Measurements from ENCODE around the gene PRRT4. TPM values are rescaled to one million over a fixed set of nuclear protein-coding genes. Genes with fewer than 3 reads are reported as not detected.

The PRRT4 gene
- total RNA-seq, 1 donor from 2014 or later, result 3.1 TPM

GRCh38 chr7:128303643-128304042 is 57.8 kb downstream of the PRRT4 start:
- H3K4me1 Mint-ChIP-seq, result peaks cover 8% of the 10 kb centered on the region

GRCh38 chr7:128303133-128303532 is 58.4 kb downstream of the PRRT4 start:
- H3K27ac Mint-ChIP-seq (ENCODE audit: unreplicated experiment), result no peak overlapping the region
- peaks cover 9% of the 10 kb centered on the region for H3K4me1 Mint-ChIP-seq
- no peak for DNase-seq (ENCODE audit: low read depth, low spot score)
- no peak overlapping the region for H3K4me3 Mint-ChIP-seq
- no peak for TF ChIP-seq CTCF (conservative IDR thresholded peaks at IDR 0.05)
- H3K27me3 Mint-ChIP-seq (ENCODE audit: low read depth), result no peaks in the 10 kb centered on the region
- no peaks in the 10 kb centered on the region for H3K9me3 Mint-ChIP-seq
- peaks cover 5% of the 10 kb centered on the region for H3K36me3 Mint-ChIP-seq (ENCODE audit: low read depth)

More at GRCh38 chr7:128303643-128304042, 57.8 kb downstream of the PRRT4 start:
- no peak for TF ChIP-seq CTCF (conservative IDR thresholded peaks at IDR 0.05)
- Mint-ChIP-seq H3K9me3 (no peaks in the 10 kb centered on the region), H3K36me3 (ENCODE audit: low read depth) (peaks cover 3% of the 10 kb centered on the region), H3K27ac (ENCODE audit: unreplicated experiment) (no peak overlapping the region), H3K4me3 (no peak overlapping the region), H3K27me3 (ENCODE audit: low read depth) (no peaks in the 10 kb centered on the region)
- DNase-seq (ENCODE audit: low read depth, low spot score), result no peak

DNA sequence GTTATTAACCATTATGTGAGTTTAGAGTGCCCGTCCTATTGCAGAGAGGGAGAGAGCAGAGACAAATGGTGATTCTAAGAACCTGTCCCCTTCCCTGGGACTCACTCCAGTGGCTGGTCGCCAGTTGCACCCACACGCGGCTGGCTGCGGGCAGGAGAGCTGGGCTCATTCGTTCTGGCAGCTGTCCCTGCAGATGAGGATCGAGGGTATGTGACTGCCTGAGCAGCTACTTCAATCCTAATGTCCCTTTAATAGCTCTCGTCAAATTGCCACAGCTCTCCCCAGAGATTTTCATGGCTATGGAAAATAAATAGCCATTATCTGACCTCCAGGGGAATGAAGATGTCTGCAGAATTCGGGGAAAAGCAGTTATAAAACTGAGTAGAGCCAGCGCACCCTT is 59.4 kb downstream of the PRRT4 start:
- no peak for DNase-seq (ENCODE audit: low read depth, low spot score)
- Mint-ChIP-seq H3K4me1 (peaks cover 9% of the 10 kb centered on the region), H3K9me3 (no peaks in the 10 kb centered on the region), H3K4me3 (no peak overlapping the region), H3K27me3 (ENCODE audit: low read depth) (no peaks in the 10 kb centered on the region), H3K27ac (ENCODE audit: unreplicated experiment) (no peak overlapping the region), H3K36me3 (ENCODE audit: low read depth) (peaks cover 6% of the 10 kb centered on the region)
- TF ChIP-seq CTCF (conservative IDR thresholded peaks at IDR 0.05), result no peak

Other genes starting within 250 kb of the PRRT4 start
- not detected in 2 replicates for gene LEP, start 120.4 kb downstream of the PRRT4 start, total RNA-seq
- gene RBM28, start 17.8 kb downstream of the PRRT4 start, total RNA-seq, result 73.1 and 73.7 TPM in 2 replicates
- gene IMPDH1, start 48.3 kb upstream of the PRRT4 start, total RNA-seq, result 56.7 and 65.2 TPM in 2 replicates
- gene HILPDA, start 94.2 kb upstream of the PRRT4 start, total RNA-seq, result 46.7 and 51.9 TPM in 2 replicates
- gene METTL2B, start 115.1 kb upstream of the PRRT4 start, total RNA-seq, result 50.5 and 51.5 TPM in 2 replicates

All from neural crest cell (in vitro differentiated cells).